GM21447 (cell line): ENCODE measurements around the gene CPHXL.

Experiments
- ATAC-seq: cut with Tn5 transposase; IDR thresholded peaks from one replicate; pipeline ENCODE4 v1.9.1; 2021; ENCODE audit not compliant: unreplicated experiment

CPHXL gene

DNA sequence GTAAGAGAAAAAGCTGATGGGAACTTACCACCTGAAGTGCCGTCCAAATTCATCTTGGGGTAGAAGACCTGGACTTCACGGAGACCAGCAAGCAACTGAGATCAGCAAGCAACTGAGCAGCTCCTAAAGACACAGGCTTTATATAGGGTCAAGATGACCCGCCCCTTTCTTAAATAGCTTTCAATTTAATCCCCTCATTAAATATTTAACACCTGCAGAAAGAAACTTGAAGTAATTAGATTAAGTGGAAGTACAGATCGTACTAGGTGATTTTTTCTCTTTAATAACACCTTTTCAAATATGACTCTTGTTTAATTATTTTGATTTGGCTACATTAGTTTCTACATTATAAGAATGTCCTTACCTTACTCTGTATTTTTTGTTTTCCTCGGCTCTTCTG, at the start of gene CPHXL:
TSS of gene CPHXL (minus strand) at position 101 of the 400 bp plus-strand sequence. CDS start at position 53, 48 bp downstream.
- no peak for ATAC-seq

DNA sequence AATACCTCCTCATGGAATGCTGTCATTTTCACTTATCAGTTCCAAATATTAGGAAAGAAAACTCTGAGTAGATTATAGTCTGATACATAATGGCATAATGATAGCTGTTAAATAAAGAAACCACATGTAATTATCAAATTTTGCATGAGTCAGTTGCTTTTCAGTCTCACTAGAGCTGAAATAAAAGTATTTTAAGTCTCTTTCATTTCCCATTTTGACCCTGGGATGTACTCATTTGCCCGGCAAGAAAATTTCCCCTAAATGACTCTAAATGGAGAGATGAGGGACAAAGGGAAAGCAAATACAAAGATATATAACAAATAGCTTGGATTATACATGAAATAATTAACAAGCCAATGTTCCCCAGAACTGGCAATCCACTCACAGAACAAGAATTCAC, 47.9 kb upstream of the CPHXL start:
- no peak for ATAC-seq

DNA sequence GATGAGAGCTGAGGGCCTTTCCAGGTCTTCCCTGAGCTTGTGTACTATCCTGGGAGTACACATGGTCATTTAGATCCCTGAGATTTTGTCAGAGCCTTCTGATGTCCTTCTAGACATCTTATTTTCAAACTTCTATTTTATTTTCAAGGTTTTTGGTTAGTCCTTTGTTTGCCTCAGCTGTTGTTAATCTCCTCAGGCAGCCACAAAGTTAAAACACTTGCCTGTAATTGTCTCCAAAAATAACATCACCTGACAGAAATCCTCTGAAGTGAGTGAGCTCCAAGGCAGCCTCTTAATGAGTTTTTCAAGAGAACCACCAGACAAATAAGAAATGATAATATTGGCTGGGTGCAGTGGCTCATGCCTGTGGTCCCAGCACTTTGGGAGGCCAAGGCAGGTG, 43.8 kb upstream of the CPHXL start:
- ATAC-seq = no peak

DNA sequence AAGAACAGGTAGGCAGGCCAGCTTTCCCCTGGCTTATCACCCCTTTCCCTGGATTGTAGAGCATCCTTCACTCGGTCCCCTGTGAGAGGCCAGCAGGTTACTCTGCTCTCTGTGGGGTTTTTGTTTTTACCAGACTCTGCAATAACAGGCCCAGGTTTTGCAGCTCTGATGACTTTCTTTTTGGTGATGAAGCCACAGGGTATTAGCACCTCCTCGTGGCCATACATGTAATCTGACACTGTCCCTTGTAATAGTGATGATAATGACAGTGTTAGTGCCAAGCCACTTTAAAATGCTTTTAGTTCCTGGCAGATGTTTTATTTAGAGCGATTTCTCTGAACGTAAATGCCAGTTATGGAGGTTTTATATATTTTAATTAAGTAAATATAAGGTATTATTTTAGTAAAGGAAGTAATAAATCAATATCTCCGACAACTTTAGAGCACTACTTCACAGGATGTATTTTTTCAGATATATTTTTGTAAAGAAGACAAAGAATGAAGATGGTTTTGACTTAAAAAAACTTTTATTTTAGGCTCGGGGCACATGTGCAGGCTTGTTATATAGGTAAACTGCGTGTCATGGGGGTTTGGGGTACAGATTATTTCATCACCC, 38.0 kb upstream of the CPHXL start:
- peak; percentile 85 for ATAC-seq

DNA sequence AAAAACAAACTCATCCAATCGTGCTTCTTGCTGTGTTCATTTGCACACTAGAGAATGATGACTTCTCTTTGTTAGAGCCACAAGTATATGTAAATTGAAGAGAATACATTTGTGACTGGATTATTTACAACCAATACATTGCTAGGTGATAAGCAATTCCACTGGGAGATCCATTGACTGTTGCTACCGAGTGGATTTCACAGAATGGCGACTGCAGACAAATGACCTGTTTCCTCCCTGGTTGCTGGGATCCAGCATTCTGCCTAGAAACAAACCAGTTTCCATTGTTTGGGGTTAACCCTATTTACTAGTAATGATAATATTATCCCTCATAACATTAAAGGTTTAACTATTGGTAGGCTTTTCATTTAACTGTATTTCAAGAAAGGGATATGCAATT, 36.9 kb upstream of the CPHXL start:
- no peak for ATAC-seq

DNA sequence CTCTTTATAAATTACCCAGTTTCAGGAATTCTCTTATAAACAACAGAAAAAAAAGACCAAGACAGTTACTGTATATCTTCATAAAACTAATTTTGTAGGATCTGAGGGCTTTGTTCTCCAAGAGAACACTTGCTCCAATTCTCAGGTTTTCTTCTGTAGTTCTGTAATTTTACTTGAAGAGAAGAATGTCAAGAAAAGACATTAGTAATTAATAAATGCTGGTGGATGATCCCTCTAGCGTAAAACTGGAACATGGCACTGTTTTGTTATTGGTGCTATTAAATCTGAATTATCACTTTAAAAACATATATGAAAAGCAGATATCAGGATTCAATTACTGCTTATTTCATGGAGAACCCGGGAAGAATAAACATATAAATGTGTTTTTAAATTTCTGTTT, 36.5 kb upstream of the CPHXL start:
- ATAC-seq = no peak

DNA sequence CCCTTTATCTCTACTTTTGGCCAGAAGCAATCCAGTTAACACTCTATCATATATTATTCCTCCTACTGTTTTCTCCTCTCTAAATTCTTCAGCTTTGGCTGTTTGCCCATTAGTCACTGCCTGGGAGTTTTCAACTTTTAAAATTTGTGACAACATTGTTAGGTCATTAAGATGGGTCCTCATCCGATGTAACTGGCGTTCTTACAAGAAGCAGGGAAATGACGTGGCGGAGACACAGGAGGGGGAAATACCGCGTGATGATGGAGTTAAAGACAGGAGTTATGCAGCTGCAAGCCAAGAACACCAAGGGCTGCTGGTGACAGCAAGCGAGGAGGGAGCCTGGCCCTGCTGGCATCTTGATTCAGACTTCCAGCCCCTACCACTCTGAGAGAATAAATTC, 34.8 kb upstream of the CPHXL start:
- no peak for ATAC-seq

DNA sequence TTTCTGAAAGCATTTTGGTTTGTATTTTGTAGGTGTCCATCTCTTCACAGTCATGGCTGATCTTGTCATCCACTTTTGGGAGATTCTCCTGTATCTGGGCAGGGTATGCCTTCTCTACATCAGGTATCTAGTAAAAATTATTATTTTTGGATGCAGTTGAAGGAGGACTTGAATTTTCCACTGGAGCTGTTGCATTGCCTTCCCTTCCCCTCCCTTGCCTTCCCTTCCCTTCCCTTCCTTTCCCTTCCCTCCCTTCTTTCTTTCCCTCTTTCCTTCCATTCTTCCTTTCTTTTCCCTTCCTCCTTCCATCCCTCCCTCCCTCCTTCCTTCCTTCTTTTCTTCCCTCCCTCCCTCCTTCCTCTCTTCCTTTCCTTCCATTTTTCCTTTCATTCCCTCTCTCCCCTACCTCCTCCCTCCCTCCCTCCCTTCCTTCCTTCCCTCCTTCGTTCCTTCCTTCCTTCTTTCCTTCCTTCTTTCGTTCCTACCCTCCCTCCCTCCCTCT, 33.8 kb upstream of the CPHXL start:
- no peak for ATAC-seq

DNA sequence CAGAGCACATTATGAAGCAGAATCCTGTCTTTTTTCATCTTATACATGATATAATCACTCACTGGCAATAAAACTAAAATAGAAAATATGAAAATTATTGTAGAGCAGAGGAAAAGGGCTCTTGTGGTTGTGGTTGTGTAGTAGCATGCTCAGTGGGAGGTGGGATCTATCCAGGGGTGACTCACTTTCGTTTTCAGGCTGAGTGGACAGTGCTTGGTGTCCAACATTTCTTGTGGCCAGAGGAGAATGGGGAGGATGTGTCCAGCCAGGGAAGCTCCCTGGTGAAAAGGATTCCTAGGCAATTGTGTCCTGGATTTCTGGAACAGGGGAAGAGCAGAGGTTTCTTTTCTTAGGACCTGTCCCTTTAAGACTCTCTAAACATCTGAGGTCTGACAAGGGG, 31.9 kb upstream of the CPHXL start:
- ATAC-seq = peak; percentile 48

DNA sequence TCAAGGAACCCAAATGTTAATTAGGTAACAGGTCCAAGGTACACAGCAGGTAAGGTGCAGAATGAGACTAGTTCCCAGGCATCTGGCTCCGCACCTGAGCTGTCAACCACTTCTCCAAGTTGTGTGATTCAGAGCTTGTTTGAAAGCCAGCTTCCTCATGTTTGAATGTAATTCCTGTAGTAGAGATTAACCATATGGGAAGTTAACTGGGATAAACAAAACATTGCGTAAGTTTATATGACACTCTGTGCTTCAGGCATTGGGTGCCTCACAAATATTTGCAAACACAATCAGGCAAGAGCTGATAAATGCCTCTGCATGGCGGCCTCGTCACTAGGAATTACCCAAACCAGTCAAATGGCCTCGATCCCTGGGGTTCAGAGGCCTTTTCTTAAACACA, 27.9 kb upstream of the CPHXL start:
- no peak for ATAC-seq

DNA sequence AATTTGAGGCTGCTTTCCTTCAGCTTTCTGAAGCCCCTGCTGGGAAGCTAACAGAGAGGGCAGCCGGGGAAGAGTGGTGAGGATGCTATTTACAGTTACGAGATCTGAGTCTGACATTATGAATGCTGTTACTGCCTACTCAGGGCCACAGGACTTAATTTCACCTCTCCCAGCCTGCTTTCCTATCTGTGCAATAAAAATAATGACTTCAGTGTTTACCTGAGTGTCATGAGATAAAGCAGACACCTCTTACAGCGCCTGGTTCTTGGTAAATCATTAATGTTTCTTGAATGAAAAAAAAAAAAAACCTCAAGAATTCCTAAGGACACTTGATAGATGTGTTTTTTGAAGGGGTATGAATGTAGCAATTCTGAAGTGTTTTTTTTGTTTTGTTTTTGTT, 24.2 kb upstream of the CPHXL start:
- ATAC-seq = no peak

DNA sequence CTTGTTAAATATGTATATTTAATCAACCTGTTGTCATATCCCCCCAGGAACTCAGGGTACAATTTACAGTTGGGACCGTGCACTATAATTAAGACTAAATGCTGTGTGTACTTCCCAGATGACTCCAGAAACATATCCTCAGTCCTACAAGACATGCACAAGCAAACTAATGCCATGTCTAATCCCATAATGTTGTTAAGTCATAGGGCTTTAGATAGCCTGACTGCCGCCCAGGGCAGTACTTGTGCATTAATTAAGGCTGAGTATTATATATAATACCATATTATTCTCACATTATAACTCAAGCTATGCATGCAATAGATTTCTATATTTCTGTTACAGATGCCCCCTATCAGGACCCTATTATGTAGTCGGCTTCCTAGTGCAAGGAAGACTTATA, 20.1 kb upstream of the CPHXL start:
- ATAC-seq = no peak

DNA sequence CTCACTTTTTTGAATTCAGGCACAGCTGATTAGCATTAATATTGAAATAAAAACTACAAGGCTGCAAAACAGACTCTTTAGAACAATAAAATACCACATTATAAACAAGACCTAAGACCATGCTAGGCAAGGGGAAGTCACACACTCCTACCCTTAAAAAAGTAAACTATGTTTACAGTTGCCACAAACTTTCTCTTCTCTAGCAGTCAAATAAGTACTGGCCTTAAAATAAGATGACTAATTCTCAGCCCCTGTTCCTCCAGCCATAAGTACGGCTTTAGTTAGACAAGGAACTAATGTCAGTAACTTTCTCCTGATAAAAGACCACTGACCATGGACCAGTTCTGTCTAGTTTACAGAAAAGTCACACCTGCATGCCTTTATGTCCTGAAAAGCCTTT, 19.5 kb upstream of the CPHXL start:
- ATAC-seq = peak; percentile 69

DNA sequence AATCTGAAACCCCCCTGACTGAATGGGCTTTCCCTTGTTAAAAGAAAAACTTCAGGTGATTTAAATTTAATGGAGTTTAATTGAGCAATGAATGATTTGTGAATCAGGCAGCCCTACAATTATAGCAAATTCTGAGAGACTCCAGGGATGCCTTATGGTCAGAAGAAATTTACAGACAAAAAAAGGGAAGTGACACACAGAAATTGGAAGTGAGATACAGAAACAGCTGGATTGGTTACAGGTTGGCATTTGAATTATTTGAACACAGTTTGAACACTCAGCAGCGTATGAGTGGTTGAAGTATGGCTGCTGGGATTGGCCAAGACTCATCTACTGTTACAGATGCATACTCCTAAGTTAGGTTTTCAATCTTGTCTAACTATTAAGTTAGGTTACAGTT, 19.0 kb upstream of the CPHXL start:
- ATAC-seq = peak; percentile 60

DNA sequence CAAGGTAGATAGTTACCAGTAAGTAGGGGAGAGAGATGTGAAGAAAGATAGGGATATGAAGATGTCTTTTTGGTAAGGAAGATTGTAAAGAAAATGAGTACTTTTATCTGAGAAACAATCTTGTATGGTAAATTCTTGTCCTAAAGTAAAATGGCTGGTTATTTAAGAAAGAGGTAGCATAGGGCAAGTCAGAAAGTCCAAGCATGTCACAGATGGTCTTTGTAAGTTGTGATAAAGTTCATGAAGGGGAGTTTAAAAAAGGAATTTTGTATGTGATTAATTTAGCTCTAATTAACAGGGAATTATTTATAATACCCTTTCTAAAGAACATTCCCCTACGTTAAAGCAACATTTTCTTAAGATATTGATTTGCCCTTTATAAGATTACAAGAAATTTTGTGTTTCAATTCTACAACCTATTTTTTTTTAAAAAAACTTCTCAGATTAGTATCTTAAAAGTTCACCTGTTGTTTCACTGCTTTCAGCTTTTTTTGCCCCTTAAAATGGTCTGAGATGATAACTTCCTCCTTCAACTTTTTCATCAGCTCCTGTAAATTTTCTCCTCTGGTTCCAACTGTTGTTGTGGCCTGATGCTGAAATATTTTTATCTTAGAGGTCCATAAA, 16.2 kb upstream of the CPHXL start:
- ATAC-seq = no peak

DNA sequence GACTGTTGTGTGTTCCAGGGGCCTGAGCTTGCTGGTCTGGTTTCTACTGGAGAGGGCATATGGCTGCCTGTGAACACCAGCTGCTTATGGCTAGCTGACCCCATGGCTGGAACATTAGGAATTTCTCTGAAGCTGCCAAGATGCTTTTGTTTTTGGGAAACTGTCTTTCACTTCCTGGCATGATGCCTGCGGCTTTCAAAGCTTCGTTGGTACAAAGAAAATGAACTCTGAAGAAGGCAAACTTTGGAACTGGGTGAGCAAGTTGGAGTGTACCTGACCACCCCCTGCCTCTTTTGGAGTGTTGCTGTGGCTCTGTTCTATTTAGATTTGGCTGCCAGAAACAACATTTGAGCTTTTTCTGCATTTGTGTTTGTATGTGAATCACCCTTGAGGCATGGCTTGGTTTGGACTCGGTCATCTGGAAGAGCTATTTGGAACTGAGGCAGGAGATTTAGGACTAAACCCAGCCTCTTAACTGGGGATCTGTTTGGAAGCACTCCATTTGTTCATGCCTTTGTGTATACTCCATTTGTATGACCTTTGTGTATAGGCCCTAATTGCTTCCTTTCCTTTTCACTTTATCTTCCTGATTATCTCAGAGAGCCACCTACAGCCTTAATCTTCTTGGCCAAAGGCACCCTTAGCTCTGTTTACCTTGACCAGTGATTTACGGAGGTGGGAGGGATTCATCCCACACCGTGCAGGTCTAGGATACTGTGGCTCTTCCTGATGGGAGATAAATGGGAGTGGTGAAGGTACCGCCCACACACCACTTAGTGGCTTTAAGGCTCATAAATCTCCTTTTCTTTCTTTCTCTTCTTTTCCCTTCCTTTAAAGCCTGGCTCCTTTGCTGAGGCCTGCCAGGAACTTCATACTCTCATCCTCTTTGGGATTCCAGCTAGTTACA, 7.3 kb upstream of the CPHXL start:
- no peak for ATAC-seq

DNA sequence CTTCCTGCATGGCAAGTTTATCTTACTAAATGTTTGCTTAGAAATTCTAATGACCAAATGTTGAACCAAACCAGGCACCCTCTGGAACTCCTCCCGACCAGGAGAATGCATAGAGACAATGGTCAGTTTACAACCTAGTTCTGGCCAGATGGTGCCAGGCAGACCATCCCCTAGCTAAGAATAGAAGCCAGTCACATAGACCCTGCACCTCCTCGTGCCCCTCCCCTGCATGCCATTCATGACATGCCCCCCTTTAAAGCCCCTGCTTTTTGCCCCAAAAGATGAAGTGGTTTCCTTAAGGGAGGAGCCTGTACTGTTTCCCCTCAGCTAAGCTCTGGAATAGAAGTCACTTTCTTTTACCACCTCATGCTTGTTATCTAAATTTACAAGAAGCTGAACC, 6.6 kb upstream of the CPHXL start:
- ATAC-seq = no peak

DNA sequence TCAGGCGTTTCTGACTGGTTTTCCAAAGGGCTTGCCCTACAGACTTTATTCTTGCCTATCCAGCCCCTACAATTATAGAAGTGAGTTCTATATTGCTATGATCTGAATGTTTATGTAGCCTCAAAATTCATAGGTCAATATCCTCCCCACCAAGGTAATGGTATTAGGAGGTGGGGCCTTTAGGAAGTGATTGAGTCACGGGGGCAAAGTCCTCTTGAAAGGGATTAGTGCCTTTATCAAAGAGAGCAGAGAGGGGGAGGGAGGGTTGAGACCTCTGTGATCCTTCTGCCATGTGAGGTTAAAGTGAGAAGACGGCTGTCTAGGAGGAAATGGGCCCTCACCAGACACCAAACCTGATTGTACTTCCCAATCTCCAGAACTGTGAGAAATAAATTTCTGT, 931 bp upstream of the CPHXL start:
- ATAC-seq = no peak

DNA sequence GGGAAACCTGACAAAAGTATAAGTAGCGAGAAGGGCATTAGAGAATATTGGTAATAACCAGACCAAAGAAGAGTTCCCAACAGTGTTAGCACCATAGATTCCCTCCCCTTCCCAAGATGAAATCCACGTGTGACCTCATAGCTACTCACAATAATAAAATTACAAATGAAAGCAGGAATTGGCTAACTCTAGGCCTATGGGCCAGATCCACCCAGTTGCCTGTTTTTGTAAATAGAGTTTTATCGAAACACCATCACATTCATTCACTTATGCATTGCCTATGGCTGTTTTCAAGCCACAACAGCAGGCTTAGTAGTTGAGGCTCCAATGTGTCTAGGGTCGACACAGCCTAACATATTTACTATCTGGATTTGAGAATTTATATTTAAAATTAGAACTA, 7.8 kb downstream of the CPHXL start:
- no peak for ATAC-seq

DNA sequence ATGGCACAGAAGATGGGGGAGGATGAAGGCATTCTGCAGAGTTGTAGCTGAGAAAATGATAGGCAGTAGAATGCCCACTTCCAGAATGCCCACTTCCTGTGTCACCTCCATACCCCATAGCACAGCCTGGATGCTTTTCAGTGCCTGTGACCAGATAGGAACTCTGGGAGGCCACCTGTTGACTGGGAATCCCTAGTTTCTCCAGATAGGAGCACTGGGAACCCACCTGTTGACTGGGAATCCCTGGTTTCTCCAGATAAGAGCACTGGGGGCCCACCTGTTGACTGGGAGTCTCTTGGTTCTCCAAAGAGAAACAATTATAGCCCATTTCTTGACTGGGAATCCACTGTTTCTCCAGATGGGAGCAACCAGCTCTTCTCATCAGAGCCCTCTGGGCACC, 11.6 kb downstream of the CPHXL start:
- no peak for ATAC-seq

DNA sequence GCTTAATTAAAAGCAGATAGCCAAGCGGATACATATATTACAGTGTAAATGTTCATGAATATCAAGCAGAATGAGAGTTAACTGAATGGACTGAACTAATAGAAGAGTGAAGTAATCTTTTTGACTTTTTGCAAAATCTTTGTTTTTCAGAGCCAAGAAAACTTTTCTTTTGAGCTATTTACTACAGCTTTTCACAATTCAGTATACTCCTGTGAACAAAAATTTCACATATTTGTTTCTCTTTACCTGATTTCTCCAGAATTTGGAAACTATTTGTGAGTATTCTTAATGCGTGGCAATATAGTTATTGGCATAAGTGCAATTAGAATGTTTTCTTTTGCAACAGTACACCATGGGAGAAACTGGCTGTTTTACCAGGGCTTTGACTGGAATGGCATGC, 15.9 kb downstream of the CPHXL start:
- ATAC-seq = no peak

DNA sequence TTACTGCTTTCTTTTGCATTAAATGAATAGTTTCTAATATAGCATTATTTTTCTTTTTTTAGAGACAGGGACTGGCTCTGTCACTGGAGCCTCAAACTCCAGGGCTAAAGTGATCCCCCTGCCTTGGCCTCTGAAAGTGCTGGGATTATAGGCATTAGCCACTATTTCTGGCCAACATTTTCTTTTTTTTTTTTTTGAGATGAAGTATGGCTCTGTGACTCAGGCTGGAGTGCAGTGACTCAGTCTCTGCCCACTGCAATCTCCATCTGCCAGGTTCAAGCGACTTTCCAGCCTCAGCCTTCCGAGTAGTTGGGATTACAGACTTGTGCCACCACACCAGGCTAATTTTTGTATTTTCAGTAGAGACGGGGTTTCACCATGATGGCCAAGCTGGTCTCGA, 23.0 kb downstream of the CPHXL start:
- ATAC-seq = no peak
